Loucy (cell line): ENCODE measurements around the gene AP2B1.
"Not testable (repeated sequence)": the region's sequence is repeated elsewhere in the genome, so short reads cannot be mapped to it uniquely, and the experiment has no call there.

Source experiments
- H2AFZ ChIP-seq: fragments of 200-600 bp; sonication (generic); 2 replicates; pipeline ENCODE4 v1.6.0; 2016; ENCODE audit warnings: antibody characterized with exemption, mild to moderate bottlenecking, low read length, moderate library complexity
- H3F3A ChIP-seq: fragments of 200-600 bp; 2 replicates; pipeline ENCODE4 v1.6.0; 2016; ENCODE audit warnings: antibody characterized with exemption, low read depth, mild to moderate bottlenecking
- H3K27me3 ChIP-seq: fragments of 200-600 bp; sonication (generic); 2 replicates; pipeline ENCODE4 v1.6.1; 2014; ENCODE audit warnings: low read length, mild to moderate bottlenecking; ENCODE audit not compliant: insufficient read depth, poor library complexity, severe bottlenecking
- H3K36me3 ChIP-seq: fragments of 200-600 bp; sonication (generic); 2 replicates; pipeline ENCODE4 v1.6.1; 2016; ENCODE audit warnings: low read length; ENCODE audit not compliant: insufficient read depth
- H3K4me1 ChIP-seq: fragments of 200-600 bp; sonication (generic); 2 replicates; pipeline ENCODE4 v1.5.1; 2014; ENCODE audit warnings: low read length, mild to moderate bottlenecking; ENCODE audit not compliant: insufficient read depth, poor library complexity, severe bottlenecking
- H3K4me2 ChIP-seq: fragments of 200-600 bp; sonication (generic); 2 replicates; pipeline ENCODE4 v1.6.0; 2014; ENCODE audit warnings: antibody characterized with exemption, low read length, low read depth, mild to moderate bottlenecking; ENCODE audit not compliant: poor library complexity, severe bottlenecking
- H3K4me3 ChIP-seq: fragments of 200-600 bp; sonication (generic); 2 replicates; pipeline ENCODE4 v1.5.1; 2014; ENCODE audit warnings: low read length, mild to moderate bottlenecking, mixed read lengths; ENCODE audit not compliant: poor library complexity, severe bottlenecking
- H3K79me2 ChIP-seq: fragments of 200-600 bp; sonication (generic); 2 replicates; pipeline ENCODE4 v1.6.1; 2014; ENCODE audit warnings: low read length; ENCODE audit not compliant: insufficient read depth
- H3K9ac ChIP-seq: fragments of 200-600 bp; sonication (generic); 2 replicates; pipeline ENCODE4 v1.6.0; 2014; ENCODE audit warnings: mild to moderate bottlenecking, low read depth, low read length, moderate library complexity; ENCODE audit not compliant: poor library complexity, severe bottlenecking
- H3K9me2 ChIP-seq: fragments of 200-600 bp; sonication (generic); replicated peaks from 2 replicates; pipeline ENCODE4 v1.6.1; 2016; ENCODE audit warnings: low read depth, low read length, mixed read lengths
- H3K9me3 ChIP-seq: fragments of 200-600 bp; sonication (generic); 2 replicates; pipeline ENCODE4 v1.6.1; 2014; ENCODE audit warnings: mild to moderate bottlenecking, antibody characterized with exemption, low read length, low read depth; ENCODE audit not compliant: insufficient read depth
- H4K20me1 ChIP-seq: fragments of 200-600 bp; sonication (generic); 2 replicates; pipeline ENCODE4 v1.6.0; 2014; ENCODE audit warnings: antibody characterized with exemption, low read length, mild to moderate bottlenecking; ENCODE audit not compliant: insufficient read depth, poor library complexity, severe bottlenecking
- CTCF ChIP-seq: fragments of 200-600 bp; sonication (generic); conservative IDR thresholded peaks from 2 replicates; pipeline ENCODE4 v1.5.1; 2014; ENCODE audit warnings: mild to moderate bottlenecking, antibody characterized with exemption, low read length
- EZH2phosphoT487 ChIP-seq: fragments of 200-600 bp; IDR thresholded peaks from 2 replicates; pipeline ENCODE4 v1.6.1; 2018; ENCODE audit warnings: antibody characterized with exemption, mild to moderate bottlenecking, moderate library complexity, borderline replicate concordance

Gene AP2B1

DNA sequence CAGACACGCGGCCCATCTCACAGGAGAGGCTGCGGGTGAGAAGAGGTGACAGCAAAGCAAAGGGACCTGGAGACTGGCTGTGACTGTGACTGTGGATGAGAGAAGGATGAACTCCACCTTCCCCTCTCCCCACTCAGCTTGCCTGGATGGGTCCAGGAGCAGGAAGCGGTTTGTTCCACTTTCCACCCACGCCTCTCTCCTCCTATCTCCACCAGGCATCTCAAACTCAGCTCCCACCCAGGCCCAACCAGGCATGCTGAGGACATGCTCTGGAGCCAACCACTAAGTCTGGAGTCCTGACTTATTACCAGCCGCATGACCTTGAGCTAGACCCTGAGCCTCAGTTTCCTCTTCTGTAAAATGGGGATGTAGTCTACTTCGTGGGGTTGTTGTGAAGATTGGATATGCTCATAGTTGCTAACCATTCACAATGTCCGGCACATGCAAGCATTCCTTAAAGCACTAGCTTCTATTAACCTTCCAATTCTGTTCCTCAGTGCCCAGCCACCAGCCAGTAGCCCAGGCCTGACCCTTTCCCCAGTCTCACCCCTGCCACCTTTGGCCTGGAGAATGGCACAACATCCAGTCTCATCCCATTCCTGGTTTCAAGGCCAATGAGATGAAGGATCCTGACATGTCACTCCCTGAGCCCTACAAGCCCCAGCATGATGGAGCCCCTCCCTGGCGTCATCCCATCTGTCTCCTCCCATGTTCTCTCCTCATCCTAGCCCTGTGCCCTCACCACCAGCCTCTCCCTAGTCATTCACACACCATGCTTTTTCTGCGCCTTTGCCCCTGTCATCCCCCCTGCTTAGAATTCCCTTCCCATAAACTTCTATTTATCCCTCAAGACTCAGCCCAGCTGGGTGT is 163.6 kb downstream of the AP2B1 start:
- H3K9ac ChIP-seq: no peak overlapping the region
- H3K4me1 ChIP-seq: peaks cover 3% of the 10 kb centered on the region
- H4K20me1 ChIP-seq: no peaks in the 10 kb centered on the region
- H3K79me2 ChIP-seq: no peaks in the 10 kb centered on the region
- no peak overlapping the region for H2AFZ ChIP-seq
- TF ChIP-seq CTCF (no peak), EZH2phosphoT487 (no peak)
- no peaks in the 10 kb centered on the region for H3K9me3 ChIP-seq
- H3K4me3 ChIP-seq: no peak overlapping the region
- no peaks in the 10 kb centered on the region for H3F3A ChIP-seq
- peak overlapping the region; percentile 70 for H3K4me2 ChIP-seq
- H3K36me3 ChIP-seq: no peaks in the 10 kb centered on the region
- no peaks in the 10 kb centered on the region for H3K9me2 ChIP-seq
- H3K27me3 ChIP-seq: no peaks in the 10 kb centered on the region

DNA sequence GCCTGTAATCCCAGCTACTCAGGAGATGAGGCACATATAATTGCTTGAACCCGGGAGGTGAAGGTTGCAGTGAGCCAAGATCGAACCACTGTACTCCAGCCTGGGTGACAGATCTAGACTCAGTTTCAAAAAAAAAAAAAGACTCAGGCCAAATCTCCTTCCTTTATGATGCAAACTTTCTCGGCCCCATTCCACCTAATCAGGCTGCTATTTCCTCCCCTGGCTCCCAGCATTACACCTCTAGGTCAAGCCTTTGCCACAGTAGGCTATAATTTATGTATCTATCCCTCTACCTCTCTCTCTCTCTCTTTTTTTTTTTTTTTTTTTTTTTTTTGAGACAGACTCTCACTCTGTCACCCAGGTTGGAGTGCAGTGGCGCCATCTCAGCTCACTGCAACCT is 164.4 kb downstream of the AP2B1 start:
- H3K4me2 ChIP-seq, H3K27me3 ChIP-seq, H3K9me2 ChIP-seq, H3K4me1 ChIP-seq, H3K9me3 ChIP-seq, H4K20me1 ChIP-seq, H3K79me2 ChIP-seq, H2AFZ ChIP-seq, H3K4me3 ChIP-seq, H3K36me3 ChIP-seq, H3K9ac ChIP-seq, H3F3A ChIP-seq: not testable (repeated sequence)

DNA sequence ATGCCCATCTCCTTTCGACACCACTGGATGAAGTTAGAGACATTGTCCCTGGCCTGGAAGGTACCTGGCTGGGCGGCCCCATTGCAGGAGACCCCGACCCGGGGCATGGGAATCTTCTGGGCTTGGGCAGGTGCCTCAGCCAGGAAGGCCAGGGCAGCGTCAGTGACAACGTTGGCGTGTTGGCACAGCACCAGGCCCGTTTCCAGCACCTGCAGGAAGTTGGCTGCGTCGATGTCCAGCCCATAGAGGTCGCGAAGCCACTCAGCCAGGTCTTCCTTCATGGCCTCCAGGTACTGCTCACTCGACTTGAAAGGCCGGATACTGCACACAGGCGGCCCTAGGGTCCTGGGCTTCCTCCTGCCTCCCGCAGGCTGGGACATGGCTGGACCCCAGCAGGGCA is 165.3 kb downstream of the AP2B1 start:
- Histone ChIP-seq H2AFZ (no peak overlapping the region), H3K9me2 (no peaks in the 10 kb centered on the region), H3F3A (no peaks in the 10 kb centered on the region), H3K79me2 (no peaks in the 10 kb centered on the region), H3K9me3 (no peaks in the 10 kb centered on the region), H3K27me3 (no peaks in the 10 kb centered on the region), H3K36me3 (no peaks in the 10 kb centered on the region), H4K20me1 (no peaks in the 10 kb centered on the region), H3K4me2 (no peak overlapping the region), H3K4me3 (no peak overlapping the region), H3K4me1 (peaks cover 3% of the 10 kb centered on the region), H3K9ac (no peak overlapping the region)
- no peak for TF ChIP-seq CTCF
- TF ChIP-seq EZH2phosphoT487: no peak
